Measurements from ENCODE around the gene SMOC2. TPM values are rescaled to one million over a fixed set of nuclear protein-coding genes. Genes with fewer than 3 reads are reported as not detected.

Gene SMOC2
- total RNA-seq, 1 donor from 2014 or later = 102 TPM

GRCh38 chr6:168666699-168667427 lies 225.9 kb downstream of the SMOC2 start:
- peaks cover 0 to 17% of the 10 kb centered on the region in 2 donors for H3K36me3 ChIP-seq
- no peaks in the 10 kb centered on the region for H3K9me3 ChIP-seq
- H3K4me1 ChIP-seq = no peaks in the 10 kb centered on the region
- peak in 1 of 2 donors; percentile 44 for DNase-seq (ENCODE audit: low spot score in 2 of 2)
- no peak overlapping the region for H3K4me3 ChIP-seq
- intact Hi-C loops (cut with DNase I) = no loop called here
- H3K27ac ChIP-seq = no peak overlapping the region
- H3K27me3 ChIP-seq = no peaks in the 10 kb centered on the region
- TF ChIP-seq CTCF (IDR thresholded peaks at IDR 0.05) = no peak

GRCh38 chr6:168667428-168667805 lies 226.4 kb downstream of the SMOC2 start:
- DNase-seq (ENCODE audit: low spot score in 2 of 2) = no peak
- Histone ChIP-seq H3K27ac (no peak overlapping the region), H3K9me3 (no peaks in the 10 kb centered on the region), H3K4me3 (no peak overlapping the region), H3K4me1 (no peaks in the 10 kb centered on the region), H3K36me3 (peaks cover 0 to 17% of the 10 kb centered on the region in 2 donors), H3K27me3 (no peaks in the 10 kb centered on the region)
- intact Hi-C loops (cut with DNase I) = no loop called here
- TF ChIP-seq CTCF (IDR thresholded peaks at IDR 0.05) = no peak

- no peaks in the 10 kb centered on the region for H3K4me1 ChIP-seq
- H3K4me3 ChIP-seq = no peak overlapping the region
- no peaks in the 10 kb centered on the region for H3K27me3 ChIP-seq
- no peaks in the 10 kb centered on the region for H3K9me3 ChIP-seq
- H3K36me3 ChIP-seq = peaks cover 0 to 8% of the 10 kb centered on the region in 2 donors
- DNase-seq (ENCODE audit: low spot score in 2 of 2) = peak in 1 of 2 donors; percentile 30
- no peak overlapping the region for H3K27ac ChIP-seq
- no peak for TF ChIP-seq CTCF (IDR thresholded peaks at IDR 0.05)
- intact Hi-C loops (cut with DNase I) = no loop called here
Measured at GRCh38 chr6:168670401-168670985, 229.5 kb downstream of the SMOC2 start.

GRCh38 chr6:168671028-168671862 lies 230.3 kb downstream of the SMOC2 start:
- H3K27ac ChIP-seq = no peak overlapping the region
- peak in 1 of 2 donors; percentile 16 for DNase-seq (ENCODE audit: low spot score in 2 of 2)
- peaks cover 0 to 8% of the 10 kb centered on the region in 2 donors for H3K36me3 ChIP-seq
- intact Hi-C loops (cut with DNase I) = no loop called here
- H3K9me3 ChIP-seq = no peaks in the 10 kb centered on the region
- H3K27me3 ChIP-seq = no peaks in the 10 kb centered on the region
- H3K4me3 ChIP-seq = no peak overlapping the region
- H3K4me1 ChIP-seq = no peaks in the 10 kb centered on the region
- TF ChIP-seq CTCF (IDR thresholded peaks at IDR 0.05) = no peak

- peak in 1 of 2 donors; percentile 25 for DNase-seq (ENCODE audit: low spot score in 2 of 2)
- no peaks in the 10 kb centered on the region for H3K4me1 ChIP-seq
- H3K36me3 ChIP-seq = peaks cover 0 to 8% of the 10 kb centered on the region in 2 donors
- intact Hi-C loops (cut with DNase I) = no loop called here
- no peak overlapping the region for H3K4me3 ChIP-seq
- no peaks in the 10 kb centered on the region for H3K27me3 ChIP-seq
- H3K9me3 ChIP-seq = no peaks in the 10 kb centered on the region
- H3K27ac ChIP-seq = no peak overlapping the region
- TF ChIP-seq CTCF (IDR thresholded peaks at IDR 0.05) = no peak
Measured at GRCh38 chr6:168671863-168672546, 231.0 kb downstream of the SMOC2 start.

All from ascending aorta (tissue), 2 donors.